ENCODE measurements around the gene CNTNAP2. TPM values are rescaled to one million over a fixed set of nuclear protein-coding genes. Genes with fewer than 3 reads are reported as not detected.

The CNTNAP2 gene
- total RNA-seq, 1 experiment from 2014 or later = 60.0 TPM

Small RNA genes lying within 50 kb of the gene (microRNA-seq; reads per million reads assigned to microRNA genes)
- gene MIR548F4 = not detected
